Activated CD8-positive, alpha-beta memory T cell treated with anti-CD3 and anti-CD28 coated beads for 24 hours (primary cell): ENCODE data around the gene JOSD2.
"Not testable (repeated sequence)": the region's sequence is repeated elsewhere in the genome, so short reads cannot be mapped to it uniquely, and the experiment has no call there.

Experiments used
- DNase-seq: peaks from one replicate; pipeline ENCODE4 v3.0.0-alpha.2; 2020

The JOSD2 gene

GRCh38 chr19:50546527-50547221 is 35.7 kb upstream of the JOSD2 start:
- DNase-seq = no peak

- DNase-seq = no peak
Observed at GRCh38 chr19:50542943-50543342, 32.0 kb upstream of the JOSD2 start.

- peak; percentile 83 for DNase-seq
Observed at GRCh38 chr19:50537769-50538230, 26.8 kb upstream of the JOSD2 start.

- no peak for DNase-seq
Observed at GRCh38 chr19:50537306-50537685, 26.3 kb upstream of the JOSD2 start.

GRCh38 chr19:50536662-50537305 is 25.8 kb upstream of the JOSD2 start:
- no peak for DNase-seq

- no peak for DNase-seq
Observed at GRCh38 chr19:50535672-50536187, 24.7 kb upstream of the JOSD2 start.

- no peak for DNase-seq
Observed at GRCh38 chr19:50534478-50534877, 23.5 kb upstream of the JOSD2 start.

- no peak for DNase-seq
Observed at GRCh38 chr19:50532952-50533351, 22.0 kb upstream of the JOSD2 start.

GRCh38 chr19:50531171-50531612 is 20.2 kb upstream of the JOSD2 start:
- no peak for DNase-seq

- DNase-seq = not testable (repeated sequence)
Observed at GRCh38 chr19:50528052-50528451, 17.1 kb upstream of the JOSD2 start.

- DNase-seq = no peak
Observed at GRCh38 chr19:50522881-50523280, 11.9 kb upstream of the JOSD2 start.

- DNase-seq = no peak
Observed at GRCh38 chr19:50520822-50521465, 10.0 kb upstream of the JOSD2 start.

- DNase-seq = no peak
Observed at GRCh38 chr19:50519006-50519575, 8.1 kb upstream of the JOSD2 start.

GRCh38 chr19:50518091-50519005 is 7.4 kb upstream of the JOSD2 start:
- DNase-seq = no peak

- no peak for DNase-seq
Observed at GRCh38 chr19:50517704-50518075, 6.7 kb upstream of the JOSD2 start.

- no peak for DNase-seq
Observed at GRCh38 chr19:50516964-50517703, 6.1 kb upstream of the JOSD2 start.

- DNase-seq = no peak
Observed at GRCh38 chr19:50516456-50516855, 5.5 kb upstream of the JOSD2 start.

- DNase-seq = no peak
Observed at GRCh38 chr19:50515168-50515561, 4.2 kb upstream of the JOSD2 start.

- DNase-seq = no peak
Observed at GRCh38 chr19:50514346-50515167, 3.6 kb upstream of the JOSD2 start.

GRCh38 chr19:50513746-50514345 is 2.9 kb upstream of the JOSD2 start, which contains the start of gene ASPDH:
TSS of gene ASPDH (minus strand) at chr19:50513913. CDS start at chr19:50513823, 90 bp downstream.
- no peak for DNase-seq
